Measurements from ENCODE around the gene TOMM22.

Gene TOMM22

DNA sequence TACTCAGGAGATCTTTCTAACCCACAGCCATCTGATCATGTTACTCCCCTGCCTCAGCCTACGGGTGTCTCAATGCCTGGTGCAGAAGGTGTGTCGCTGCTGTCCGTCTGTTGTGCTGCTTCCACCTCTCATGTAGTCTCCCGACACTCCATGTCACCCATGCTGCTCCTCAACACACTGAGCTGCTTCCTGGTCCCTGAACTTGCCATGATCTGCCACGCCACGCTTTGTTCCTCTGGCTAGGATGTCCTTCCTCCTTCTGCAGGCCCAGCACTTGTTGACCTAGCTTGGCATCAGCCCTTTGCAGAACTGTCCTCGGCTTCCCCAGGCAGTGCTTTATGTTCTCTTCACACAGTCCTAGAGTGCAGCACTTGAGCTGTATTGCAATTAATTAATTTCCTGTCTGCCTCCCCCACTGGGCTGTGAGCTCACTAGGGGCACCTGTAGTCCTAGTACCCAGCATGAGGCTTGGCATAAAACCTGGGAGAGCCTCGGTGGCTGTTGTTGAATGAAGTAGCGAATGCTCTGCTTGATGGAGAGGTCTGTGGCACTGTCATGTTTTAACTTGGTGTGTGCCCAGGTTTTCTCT is 33.5 kb downstream of the TOMM22 start:
- DNase-seq (ENCODE audit: low read depth in 2 of 2): no peak

DNA sequence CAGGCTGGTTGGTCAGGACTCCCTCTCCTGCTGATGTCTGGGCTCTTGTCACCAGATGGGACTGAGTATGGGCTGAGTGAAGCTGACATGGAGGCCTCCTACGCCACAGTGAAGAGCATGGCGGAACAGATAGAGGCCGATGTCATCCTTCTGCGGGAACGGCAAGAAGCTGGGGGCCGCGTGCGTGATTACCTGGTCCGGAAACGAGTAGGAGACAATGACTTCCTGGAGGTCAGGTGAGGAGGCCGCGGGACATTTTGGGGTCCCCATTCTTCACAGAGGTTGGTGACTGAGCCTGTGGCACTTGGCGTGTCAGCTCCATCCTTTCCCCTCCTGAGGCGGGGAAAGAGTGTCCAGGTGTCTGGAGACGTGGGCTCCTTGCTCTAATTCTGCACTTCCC is 34.1 kb downstream of the TOMM22 start:
- no peak for DNase-seq (ENCODE audit: low read depth in 2 of 2)

DNA sequence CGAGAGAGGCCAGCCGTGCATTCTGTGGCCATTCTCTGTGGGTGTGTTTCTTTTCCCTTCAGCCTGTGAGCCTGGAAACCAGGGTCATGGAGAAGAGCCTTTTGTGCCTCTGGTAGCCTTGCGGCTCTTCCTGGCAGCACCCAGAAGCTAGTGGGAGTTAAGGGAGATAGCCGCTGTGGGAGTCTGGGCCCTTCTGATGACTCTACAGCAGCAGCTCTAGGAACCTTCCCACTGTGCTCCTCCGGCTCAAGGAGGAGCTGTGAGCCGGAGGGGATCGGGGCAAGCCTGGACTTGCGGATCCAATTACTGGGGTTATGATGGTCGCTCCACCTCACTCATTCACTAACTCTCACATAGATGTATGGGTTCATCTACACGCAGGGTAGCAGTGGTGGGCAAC is 34.5 kb downstream of the TOMM22 start:
- DNase-seq (ENCODE audit: low read depth in 2 of 2): no peak

DNA sequence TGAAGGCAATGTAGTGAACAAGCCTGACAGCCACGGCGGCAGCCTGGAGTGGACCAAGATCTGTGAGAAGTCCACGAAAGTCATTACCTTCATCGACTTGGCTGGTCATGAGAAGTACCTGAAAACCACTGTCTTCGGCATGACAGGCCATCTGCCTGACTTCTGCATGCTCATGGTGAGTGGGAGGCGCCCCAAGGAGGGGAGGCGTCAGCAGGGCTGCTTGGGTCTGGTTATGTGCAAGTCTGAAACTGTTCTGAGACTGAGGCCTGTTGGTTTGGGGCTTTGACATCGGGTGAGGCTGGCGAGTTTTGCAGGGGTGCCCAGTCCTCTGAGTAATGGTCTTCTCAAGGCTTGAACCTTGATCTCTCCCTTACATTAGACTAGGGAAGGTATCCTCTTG is 35.1 kb downstream of the TOMM22 start:
- no peak for DNase-seq (ENCODE audit: low read depth in 2 of 2)

- DNase-seq (ENCODE audit: low read depth in 2 of 2): no peak
Observed at GRCh38 chr22:38717244-38717643, 35.5 kb downstream of the TOMM22 start.

GRCh38 chr22:38718414-38718813 is 36.7 kb downstream of the TOMM22 start:
- no peak for DNase-seq (ENCODE audit: low read depth in 2 of 2)

DNA sequence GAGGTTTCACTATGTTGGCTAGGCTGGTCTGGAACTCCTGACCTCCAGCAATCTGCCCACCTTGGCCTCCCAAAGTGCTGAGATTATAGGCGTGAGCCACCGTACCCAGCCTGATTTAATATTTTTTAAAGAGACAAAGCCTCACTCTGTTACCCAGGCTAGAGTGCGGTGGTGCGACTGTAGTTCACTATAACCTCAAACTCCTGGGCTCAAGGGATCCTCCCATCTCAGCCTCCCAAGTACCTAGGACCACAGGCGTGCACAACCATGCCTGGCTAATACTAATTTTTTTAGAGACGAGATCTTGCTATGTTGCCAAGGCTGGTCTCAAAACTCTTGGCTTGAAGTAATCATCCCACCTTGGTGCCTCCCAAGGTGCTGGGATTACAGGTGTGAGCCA is 37.4 kb downstream of the TOMM22 start:
- no peak for DNase-seq (ENCODE audit: low read depth in 2 of 2)

GRCh38 chr22:38720350-38720749 is 38.6 kb downstream of the TOMM22 start:
- DNase-seq (ENCODE audit: low read depth in 2 of 2): no peak

DNA sequence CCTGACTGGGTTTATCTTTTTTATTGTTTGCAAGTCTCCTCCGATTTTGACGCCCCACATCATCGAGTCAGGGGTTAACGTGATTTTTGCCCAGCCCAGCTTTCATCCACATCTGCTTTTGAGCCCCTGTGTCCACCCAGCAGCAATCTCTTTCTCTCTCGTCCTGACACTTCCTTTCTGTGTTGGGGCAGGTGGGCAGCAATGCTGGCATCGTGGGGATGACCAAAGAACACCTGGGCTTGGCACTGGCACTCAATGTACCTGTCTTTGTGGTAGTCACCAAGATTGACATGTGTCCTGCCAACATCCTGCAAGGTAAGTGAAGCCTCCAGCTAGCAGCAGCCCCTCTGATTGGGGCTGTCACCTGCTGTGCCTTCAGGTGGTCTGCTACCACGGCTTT is 39.8 kb downstream of the TOMM22 start:
- DNase-seq (ENCODE audit: low read depth in 2 of 2): no peak

DNA sequence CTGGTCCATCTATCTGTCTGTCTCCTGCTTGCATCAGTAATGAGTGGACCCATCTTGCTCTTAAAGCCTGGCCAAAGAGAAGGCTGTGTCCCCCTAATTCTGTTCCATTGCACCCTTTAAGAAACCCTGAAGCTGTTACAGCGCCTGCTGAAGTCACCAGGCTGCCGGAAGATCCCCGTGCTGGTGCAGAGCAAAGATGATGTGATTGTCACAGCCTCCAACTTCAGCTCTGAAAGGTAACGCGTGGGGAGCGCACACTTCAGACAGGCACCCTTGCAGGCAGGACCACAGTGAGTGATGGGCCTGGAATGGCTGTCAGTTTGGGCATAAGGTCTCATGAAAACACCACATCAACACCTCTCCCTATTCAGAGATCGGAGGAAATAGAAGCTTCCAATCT is 42.4 kb downstream of the TOMM22 start:
- no peak for DNase-seq (ENCODE audit: low read depth in 2 of 2)

- no peak for DNase-seq (ENCODE audit: low read depth in 2 of 2)
Observed at GRCh38 chr22:38724926-38725571, 43.3 kb downstream of the TOMM22 start.

GRCh38 chr22:38725900-38726655 is 44.3 kb downstream of the TOMM22 start:
- no peak for DNase-seq (ENCODE audit: low read depth in 2 of 2)

GRCh38 chr22:38727123-38727522 is 45.4 kb downstream of the TOMM22 start:
- no peak for DNase-seq (ENCODE audit: low read depth in 2 of 2)

DNA sequence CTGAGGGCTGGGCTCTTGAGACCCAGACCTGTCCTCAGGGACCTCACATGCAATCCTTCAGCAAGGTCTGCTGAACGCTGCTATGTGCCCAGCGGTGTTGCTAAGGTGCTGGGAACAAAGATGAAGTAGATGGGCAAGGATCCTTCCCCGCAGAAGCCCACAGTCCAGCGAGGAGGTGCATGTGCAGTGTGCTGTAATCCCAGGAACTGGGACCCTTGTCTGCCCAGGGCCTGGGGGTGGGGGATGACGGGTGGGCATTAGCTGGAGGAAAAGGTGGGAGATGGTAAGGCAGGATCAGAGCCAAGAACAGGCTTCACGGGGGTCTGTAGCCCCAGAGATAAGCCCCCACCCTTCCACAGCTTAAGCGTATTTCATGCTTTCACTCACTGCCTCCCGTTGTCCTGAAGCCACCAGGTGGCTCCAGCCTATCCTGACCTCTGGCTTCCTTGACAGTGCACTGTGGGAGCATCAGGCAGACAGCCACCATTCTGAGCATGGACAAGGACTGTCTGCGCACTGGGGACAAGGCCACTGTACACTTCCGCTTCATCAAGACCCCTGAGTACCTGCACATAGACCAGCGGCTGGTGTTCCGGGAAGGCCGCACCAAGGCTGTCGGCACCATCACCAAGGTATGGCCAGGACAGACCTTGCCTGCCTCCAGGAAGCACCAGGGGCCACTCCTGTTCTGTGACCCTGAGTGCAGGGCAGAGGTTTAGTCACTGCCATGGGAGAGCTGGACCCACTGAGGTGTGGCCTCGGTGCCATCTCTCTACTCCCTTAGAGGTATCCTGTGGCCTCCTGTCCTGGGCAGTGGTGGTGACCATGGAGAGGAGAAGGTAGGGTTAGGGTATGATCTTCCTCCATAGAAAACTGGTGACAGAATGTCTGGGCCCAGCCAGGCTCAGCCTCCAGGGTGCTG is 46.0 kb downstream of the TOMM22 start:
- no peak for DNase-seq (ENCODE audit: low read depth in 2 of 2)

GRCh38 chr22:38728871-38729796 is 47.4 kb downstream of the TOMM22 start:
- no peak for DNase-seq (ENCODE audit: low read depth in 2 of 2)

DNA sequence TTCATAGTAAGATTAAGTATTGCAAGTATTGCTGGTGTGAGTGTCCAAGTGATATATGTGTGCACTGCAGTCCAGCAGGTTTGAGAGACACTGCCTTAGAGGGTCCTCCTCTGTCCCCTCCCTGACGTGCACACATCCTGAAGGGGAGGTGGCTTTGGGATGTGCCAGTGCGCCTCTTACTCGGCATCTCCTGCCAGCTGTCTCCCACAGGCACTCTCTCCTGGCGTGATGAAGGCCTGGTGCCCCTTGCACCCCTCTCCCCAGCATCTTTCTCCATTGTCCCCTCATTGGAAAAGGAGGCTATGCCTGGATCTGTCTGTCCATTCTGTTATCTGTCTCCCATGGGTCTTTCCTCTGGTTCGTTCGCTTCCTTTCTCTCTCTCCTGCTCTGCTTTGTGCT is 48.2 kb downstream of the TOMM22 start:
- no peak for DNase-seq (ENCODE audit: low read depth in 2 of 2)

- no peak for DNase-seq (ENCODE audit: low read depth in 2 of 2)
Observed at GRCh38 chr22:38730411-38730871, 48.7 kb downstream of the TOMM22 start.

DNA sequence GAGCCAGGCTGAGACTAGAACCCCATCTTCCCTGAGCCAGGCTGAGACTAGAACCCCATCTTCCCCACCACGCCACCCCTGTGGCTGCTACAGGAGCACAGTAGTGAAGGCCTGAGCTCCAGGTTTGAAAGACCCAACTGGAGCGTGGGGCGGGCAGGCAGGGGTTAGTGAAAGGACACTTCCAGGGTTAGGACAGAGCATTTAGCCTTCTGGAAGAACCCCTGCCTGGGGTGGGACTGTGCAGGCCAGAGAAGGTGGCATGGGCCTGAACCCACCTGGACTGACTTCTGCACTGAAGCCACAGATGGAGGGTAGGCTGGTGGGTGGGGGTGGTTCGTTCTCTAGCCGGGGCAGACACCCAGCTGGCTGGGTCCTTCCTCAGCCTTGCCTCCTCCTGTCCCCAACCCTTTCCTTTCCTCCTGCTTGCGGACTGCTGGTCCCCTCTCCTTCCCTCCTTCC is 50.0 kb downstream of the TOMM22 start:
- DNase-seq (ENCODE audit: low read depth in 2 of 2): no peak

DNA sequence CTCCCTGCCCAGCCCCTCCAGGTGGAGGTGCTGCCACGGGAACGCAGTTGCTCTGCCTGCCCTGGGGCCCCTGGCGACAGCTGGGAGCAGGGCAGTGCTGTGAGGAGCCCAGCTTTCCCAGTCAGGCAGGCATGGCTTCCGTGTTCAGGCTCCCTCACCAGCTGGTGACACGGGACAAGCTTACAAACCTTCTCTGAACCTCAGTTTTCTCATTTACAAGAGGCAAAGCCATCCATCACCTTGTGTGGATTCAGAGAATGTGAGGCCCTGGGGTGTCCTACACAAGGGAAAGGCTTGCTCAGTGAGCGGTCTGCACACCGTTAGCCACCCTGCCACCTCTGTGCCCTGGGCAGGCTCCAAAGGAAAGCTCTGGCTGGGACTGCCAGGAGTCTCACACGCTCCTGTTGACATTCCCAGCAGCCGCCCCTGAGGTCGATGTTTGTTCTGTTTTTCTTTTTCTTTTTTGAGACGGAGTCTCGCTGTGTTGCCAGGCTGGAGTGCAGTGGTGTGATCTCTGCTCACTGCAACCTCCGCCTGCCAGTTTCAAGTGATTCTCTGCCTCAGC is 50.6 kb downstream of the TOMM22 start:
- DNase-seq (ENCODE audit: low read depth in 2 of 2): no peak

DNA sequence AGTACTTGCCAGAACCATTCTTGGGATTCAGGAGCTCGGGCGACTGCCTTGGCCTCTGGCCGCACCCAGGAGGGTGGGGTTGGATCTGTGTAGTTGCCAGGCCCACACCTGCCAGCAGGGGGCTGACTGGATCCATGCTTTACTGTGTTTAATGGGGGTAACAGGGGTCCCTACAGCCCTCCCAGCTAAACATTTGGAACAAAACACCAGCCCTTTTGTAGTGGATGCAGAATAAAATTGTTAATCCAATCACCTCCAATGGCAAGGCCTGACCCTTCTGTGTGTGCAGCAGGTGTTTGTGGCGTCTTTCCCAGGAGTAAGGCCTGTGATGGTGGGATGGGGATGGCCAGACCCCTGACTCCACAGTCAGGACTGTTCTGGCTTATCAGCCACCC is 51.6 kb downstream of the TOMM22 start:
- peak in 1 of 2 experiments; percentile 38 for DNase-seq (ENCODE audit: low read depth in 2 of 2)

Data from stimulated activated CD4-positive, alpha-beta T cell treated with anti-CD3 and anti-CD28 coated beads, Interleukin-12 subunit alpha, Interleukin-12 subunit beta, amount 100 ng/mL, for 24 hours (primary cell).